ENCODE data around the gene SPRR2G.
"Not testable (repeated sequence)": the region's sequence is repeated elsewhere in the genome, so short reads cannot be mapped to it uniquely, and the experiment has no call there.

SPRR2G gene

DNA sequence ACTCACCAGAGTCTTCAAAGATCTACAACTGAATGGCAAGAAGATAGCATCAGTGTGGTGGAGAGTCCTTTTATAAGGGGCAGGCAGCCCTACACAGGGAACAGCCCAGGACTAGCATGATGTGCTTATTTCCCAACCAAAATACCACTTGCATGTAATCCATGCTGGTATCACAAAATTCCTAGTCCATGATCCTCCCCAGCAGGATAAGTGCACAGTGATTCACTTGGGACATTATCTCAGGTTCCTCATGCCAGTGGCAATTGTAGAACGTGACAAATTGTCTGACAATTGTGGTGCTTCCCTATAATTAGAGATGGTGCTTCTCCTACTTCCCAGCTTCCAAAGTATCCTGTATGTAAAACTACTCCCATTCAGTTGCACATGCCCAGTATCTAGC, at the start of gene SPRR2G:
SPRR2G (minus strand) TSS at position 45 of the 400 bp plus-strand sequence. CDS start 780 bp downstream, outside the sequence.
- DNase-seq, result no peak

DNA sequence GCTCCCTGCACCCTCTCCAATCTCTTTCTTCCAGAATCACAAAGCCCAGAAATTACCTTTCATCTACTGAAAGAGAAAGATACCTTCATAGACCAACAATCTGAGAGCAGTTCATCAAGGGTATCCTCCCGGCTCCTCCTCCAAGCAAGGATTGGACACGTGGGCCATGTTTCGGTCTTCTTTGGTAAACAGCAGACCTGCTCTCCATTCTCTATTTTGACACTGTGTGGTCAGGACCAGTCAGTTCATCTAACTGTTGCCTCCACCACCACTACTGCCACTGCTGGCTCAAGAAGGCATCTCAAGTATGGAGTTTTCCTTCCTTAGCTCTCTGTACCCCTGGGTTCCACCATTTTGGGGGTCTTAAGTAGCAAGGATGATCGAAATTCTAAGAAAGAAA, 44.5 kb upstream of the SPRR2G start:
- no peak for DNase-seq

DNA sequence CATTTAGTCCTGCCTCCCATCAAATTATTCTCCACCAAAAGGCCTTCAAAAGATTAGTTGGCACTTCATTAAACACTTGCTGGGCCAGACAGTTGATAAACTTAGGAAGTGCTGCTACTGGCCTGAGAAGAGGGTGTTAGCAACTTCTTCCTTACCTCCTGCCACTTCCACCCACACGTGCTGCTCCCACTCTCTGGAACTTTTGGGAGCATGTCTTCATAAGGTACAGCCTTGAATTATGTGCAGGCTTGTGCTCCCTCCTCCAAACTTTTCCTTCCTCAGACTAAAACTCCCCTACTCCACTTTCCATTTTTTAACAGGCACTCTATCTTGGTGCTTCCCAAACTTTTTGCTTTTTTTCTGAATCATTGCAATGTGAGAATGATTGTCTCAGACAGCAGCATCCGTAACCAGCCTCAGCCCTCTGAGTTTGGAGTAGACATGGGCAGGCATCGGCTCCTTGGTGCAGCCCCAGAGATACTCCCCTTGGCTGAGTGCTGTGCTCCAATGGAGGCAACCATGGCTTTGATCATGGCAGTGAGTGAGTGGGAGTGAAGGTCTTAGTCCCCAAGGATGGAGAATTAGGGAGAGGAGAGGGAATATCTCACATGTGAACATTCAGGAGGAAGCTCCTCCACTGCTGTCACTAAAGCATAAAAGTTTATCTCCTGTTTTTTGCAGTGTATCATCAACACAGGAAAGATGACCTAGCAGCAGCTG, 43.8 kb upstream of the SPRR2G start:
- DNase-seq, result no peak

DNA sequence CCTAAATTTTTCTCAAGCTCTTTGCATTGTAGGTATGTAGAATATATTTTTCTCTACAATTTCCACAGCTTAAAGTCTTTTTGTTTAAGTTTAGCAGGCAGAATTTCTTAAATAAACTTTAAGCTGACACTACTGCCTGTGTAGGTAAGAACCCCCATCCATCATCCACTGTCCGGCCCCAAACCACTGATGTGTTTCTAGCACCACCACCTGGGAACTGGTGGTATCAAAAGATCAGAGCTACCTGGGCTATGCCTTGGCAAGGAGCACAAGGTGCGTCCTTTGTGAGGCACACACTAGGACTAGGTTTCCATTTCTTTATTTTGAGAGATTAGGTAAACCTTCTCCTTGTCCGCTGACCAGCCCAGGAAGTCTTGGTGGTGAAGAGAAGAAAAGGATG, 42.0 kb upstream of the SPRR2G start:
- DNase-seq, result no peak

DNA sequence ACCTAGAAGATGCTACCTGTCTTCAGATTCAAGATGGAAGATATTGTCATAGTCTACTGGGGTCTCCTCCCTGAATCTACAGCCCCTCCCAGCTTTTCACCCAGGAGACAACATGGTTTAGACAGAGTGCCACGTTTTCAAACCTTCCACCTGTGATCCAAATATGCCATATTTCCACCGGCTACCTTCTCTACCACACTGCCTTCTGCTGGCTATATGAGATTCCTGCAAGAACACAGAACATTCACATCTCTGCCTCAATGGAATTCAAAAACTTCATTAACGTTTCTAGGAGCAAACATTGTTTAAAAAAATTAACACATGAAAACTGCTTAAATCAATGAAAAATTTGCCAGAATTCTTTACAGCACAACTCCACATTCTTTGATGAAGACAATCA, 39.7 kb upstream of the SPRR2G start:
- DNase-seq, result no peak

DNA sequence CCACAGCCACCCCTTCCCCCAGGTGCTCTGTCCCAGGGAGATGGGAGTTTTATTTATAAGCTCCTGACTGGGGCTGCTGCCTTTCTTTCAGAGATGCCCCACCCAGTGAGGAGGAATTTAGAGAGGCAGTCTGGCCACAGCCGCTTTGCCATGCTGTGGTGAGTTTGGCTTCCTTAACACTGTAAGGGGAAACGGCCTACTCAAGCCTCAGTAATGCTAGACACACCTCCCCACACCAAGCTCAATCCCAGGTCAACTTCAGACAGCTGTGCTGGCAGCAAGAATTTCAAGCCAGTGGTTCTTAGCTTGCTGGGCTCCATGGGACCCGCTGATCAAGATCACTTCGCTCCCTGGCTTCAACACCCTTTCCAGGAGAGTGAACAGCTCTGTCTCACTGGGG, 37.6 kb upstream of the SPRR2G start:
- DNase-seq, result not testable (repeated sequence)

DNA sequence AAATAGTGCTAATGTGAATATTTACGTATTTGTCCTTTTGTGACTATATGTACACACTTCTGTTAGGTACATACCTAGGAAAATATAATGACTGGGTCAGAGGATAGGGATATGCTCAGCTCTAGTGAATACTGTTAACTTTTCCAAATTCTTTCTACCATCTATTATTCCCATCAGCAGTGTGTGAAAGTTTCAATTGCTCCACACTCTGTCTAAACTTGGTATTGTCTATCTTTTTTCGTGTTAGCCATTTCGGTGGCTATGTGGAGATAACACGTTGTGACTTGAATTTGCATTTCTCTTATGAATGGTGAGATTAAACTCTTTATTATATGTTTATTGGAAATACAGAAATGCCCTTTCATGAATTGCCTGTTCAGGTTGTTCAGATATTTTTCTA, 29.9 kb upstream of the SPRR2G start:
- no peak for DNase-seq

DNA sequence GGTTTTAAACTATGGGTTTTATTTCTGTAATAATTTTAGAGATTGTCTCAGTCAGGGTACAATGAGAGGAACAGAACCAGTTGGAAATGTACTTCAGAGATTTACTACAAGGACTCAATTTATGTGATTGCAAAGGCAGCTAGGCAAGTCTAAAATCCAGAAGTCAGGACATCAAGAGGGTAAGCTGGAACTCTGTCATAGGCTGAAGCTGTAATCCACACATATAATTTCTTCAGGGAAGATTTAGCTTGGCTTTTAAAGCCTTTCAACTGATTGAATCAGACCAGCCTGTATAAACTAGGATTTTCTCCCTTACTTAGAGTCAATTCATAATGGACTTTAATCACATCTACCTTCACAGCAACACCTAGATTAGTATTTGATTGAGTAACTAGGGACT, 28.2 kb upstream of the SPRR2G start:
- DNase-seq, result no peak

DNA sequence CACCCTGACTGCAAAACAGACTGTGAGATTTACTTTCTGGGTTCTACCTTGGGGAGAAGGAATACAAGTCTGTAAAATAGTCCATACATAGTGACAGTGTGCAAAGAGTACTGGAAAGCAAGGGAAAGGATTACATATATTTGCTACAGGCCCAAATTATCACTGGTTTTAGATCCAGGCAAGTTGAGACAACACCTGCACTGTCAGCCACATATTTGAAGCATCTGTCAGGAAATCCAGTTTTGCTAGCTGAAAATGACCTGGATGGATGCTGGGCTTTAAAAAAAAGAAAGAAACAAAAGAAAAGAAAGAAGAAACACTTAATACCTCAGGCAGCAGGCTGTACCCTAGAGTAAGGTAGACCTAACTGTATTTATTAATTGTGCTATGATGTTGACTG, 23.9 kb upstream of the SPRR2G start:
- no peak for DNase-seq

DNA sequence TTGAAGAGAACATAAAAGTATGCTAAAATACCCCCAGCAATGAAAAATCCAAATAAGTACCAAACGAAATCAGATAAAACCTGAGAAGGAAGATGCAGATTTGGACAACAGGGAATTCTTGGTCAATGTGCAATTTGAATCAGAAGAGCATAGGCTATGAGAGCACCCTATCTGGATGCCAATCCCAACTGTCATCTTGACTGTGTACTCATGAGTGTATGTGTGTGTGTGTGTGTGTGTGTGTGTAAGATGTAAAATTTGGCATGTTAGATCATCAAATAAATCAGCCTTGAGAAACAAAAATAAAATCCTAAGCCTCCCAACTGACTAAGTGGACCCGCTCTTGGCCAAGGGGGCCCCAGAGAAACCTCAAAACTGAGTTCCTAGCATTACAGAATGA, 18.0 kb upstream of the SPRR2G start:
- no peak for DNase-seq

DNA sequence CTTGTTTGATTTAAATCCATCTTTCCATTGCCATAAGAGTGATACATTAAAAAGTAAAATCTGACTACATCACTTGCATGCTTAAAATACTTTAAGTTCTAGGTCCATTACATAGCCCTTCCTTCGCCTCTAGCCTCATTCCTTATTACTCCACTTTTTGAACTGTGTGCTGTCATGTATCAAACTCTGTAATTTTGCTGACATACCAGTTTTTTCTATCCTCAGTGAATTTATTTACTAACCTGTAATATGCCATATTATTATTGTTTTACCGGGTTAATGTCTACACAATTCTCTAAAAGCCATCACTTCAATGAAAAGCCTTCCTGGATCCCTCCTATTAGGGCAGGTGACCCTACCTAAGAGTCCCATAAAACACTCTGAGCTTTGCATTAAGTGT, 4.9 kb upstream of the SPRR2G start:
- DNase-seq, result no peak

DNA sequence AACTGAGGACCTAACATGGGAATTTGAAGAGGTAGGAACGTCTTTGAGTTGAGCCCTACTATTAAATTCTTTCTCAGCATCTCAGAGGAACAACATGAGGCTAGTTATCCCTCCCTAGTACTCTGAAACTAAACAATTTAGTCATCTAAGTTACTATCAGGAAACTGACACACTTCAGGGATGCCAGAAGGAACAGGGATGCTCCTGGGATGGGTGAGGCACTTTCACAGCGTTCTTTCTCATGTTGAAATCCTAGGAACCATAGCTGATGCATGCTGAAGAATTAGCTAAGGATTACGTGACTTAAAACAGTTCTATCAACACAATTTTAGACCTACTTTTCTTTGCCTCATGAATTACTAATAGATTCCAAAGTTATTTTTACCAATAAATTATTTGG, 1.8 kb upstream of the SPRR2G start:
- no peak for DNase-seq

DNA sequence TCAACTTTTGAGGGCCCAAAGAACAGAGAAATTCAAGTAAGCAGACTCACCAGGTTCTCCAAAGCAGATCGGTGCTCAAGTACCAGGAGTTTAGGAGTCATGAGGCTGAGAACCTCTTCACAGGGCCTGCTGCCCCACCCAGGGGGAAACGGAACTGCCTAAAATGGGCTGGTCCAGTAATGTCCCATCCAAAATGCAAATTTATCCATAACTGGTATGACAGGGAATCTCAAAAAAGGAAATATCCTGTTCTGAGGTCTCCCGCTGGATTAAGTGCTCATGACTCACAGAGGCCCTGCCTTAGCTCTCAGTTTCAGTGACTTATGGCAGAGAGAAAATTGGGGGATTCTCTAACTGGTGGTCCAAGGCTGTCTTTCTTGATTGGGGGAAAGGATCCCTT, 9.3 kb downstream of the SPRR2G start:
- no peak for DNase-seq

DNA sequence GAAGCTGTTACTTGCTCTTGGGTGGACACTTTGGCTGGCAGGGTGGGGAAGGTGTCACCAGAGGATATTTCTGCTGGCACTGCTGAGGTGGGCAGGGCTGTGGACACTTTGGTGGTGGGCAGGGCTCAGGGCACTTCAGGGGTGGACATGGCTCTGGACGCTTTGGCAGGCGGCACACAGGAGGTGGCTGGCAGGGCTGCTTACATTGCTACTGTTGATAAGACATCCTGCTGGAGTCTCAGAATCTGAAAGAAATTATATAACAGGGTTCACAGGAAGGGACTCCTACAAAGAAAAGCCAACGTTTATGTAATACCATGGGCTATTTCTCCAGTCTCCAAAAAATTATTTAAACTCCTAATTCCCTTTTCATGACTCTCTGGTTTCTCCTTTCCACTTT, 10.2 kb downstream of the SPRR2G start:
- no peak for DNase-seq

DNA sequence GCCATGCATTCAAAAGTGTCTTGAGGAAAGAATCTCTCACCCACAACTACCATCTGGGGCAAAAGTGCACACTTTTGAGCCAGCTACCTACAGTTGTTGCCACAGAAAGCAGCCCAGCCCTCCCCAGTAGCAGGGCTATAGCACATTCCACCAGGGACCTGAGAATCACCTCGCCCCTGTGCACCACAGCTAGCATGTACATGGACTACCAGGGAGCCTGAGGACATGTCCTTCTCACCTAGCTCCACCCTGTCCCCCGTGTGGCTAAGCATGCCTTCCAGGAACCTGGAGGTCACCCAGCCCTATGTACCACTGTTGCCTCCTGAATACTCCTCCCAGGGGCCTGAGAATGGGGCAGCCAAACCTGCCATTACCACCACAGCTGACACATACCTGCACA, 16.9 kb downstream of the SPRR2G start:
- no peak for DNase-seq

DNA sequence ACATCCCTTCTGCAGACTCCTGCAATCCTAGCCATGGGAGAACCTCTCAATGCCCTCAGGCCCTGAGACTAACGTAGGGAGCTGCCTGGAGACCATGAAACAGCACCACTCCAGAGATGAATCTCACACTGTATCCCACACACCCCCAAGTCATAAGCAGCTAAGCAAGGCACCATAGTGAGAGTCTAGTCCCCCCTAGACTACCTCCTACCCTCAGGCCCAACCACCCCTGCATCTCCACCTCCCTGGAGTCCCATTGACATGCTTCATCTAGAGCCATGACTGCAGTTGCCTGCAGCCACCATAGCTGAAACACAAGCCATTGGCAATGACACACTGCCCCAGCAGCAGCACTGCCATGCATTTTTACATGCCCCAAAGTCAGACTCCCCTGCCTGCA, 17.4 kb downstream of the SPRR2G start:
- DNase-seq, result no peak

DNA sequence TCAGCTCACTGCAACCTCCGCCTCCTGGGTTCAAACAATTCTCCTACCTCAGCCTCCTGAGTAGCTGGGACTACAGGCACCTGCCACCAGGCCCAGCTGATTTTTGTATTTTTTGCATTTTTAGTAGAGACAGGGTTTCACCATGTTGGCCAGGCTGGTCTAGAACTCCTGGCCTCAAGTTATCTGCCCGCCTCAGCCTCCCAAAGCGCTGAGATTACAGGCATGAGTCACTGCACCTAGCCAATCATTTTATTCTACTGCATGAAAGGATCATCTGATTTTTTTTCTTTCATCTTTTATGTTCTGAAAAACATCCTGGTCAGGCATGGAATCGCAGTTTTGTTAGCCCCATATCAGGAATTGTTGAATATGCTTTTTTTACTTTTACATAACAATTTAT, 22.0 kb downstream of the SPRR2G start:
- DNase-seq, result not testable (repeated sequence)

DNA sequence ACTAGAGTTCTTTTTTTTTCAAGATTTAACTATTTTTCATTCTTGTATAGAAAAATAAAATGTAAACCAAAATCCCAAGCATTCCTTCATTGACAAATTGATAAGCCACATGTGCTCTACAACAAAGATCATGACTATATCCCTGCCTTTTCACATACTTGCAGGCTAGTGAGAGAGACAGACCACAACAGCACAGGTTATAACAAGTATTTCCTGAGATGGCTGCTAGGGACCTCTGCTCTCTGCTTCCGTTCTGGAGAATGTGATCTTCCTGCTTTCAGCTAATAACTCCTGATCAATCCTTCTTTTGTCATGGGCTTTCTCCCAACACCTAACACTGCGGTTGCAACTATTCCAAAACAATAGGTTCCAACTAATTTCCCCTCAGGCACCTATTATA, 23.4 kb downstream of the SPRR2G start:
- DNase-seq, result no peak

DNA sequence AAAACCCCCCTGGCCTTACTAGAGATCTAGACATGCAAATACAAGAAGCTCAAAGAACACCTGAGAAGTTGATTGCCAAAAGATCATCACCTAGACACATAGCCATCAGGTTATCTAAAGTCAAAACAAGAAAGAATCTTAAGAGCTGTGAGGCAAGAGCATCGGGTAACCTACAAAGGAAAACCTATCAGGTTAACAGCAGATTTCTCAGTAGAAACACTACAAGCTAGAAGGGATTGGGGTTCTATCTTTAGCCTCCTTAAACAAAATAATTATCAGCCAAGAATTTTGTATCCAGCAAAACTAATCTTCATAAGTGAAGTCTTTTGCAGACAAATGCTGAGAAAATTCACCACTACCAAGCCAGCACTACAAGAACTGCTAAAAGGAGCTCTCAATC, 25.2 kb downstream of the SPRR2G start:
- DNase-seq, result no peak

DNA sequence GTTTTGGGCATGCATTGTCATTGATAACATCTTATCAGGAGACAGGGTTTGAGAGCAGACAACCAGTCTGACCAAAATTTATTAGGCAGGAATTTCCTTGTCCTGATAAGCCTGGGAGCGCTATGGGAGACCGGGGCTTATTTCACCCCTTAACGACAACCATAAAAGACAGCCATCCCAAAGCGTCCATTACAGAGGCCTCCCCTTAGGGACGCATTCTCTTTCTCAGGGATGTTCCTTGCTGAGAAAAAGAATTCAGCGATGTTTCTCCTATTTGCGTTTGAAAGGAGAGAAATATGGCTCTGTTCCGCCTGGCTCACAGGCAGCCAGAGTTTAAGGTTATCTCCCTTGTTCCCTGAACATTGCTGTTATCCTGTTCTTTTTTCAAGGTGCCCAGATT, 26.9 kb downstream of the SPRR2G start:
- DNase-seq, result not testable (repeated sequence)

DNA sequence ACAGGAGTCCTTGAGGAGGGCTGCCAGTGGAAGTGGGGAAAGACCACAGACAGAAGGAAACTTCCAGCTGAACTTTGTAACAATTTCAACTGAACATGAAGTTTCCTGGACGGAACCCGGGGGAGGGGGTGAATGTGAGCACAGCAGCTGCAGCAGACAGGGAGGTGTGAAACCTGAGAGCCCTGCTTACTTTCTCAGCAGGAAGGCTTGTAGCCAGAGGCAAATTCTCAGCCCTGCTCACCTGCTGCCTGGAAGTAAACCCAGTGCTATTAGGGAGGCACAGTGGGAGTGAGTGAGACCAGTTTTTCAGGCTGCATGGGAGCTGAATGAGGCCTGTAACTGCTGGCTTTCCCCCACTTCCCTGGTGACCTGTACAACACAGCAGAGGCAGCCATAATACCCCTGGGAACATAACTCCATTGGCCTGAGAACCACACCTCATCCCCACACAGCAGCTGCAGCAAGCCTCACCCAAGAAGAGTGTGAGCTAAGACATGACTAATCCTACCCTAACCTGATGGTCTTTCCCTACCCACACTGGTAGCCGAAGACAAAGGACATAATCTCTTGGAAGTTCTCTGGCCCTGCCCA, 27.8 kb downstream of the SPRR2G start:
- peak; percentile 64 for DNase-seq

DNA sequence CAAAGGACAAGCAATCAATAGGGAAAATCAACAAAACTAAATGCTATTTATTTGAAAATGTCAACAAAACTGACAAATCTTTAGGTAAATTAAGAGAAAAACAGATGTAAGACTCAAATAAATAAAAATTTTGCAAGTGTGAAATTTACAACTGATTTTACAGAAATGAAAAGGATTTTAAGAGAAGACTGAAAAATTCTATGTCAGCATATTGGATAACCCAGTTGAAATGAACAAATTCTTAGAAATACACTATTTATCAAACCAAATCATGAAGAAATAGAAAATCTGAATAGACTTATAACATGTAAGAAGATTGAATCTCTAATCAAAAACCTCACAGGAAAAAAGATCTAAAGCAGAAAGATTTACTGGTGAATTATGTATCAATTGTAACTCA, 29.7 kb downstream of the SPRR2G start:
- no peak for DNase-seq

DNA sequence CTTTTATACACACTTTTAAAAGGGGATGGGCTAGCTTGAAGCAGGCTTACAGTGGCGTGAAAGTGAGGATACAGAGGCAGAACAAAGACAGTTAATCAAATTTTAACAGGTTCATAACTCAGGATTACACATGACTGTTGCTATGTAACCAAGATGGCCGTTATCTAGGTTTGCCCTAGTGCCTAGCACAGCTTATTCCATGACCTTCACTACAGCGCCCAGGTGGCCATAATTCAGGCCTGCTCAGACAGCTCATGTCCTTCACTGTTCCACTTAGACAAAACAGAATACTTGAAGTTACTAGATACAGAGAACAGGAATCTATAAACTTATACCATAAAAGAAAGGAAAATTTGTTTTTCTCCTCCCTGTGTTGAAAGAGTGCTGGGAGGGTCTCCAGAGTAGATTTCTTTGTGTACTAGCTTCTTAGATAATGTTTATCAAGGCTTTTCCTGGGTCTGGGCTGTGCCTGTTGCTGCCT, 31.2 kb downstream of the SPRR2G start:
- DNase-seq, result peak; percentile 4

DNA sequence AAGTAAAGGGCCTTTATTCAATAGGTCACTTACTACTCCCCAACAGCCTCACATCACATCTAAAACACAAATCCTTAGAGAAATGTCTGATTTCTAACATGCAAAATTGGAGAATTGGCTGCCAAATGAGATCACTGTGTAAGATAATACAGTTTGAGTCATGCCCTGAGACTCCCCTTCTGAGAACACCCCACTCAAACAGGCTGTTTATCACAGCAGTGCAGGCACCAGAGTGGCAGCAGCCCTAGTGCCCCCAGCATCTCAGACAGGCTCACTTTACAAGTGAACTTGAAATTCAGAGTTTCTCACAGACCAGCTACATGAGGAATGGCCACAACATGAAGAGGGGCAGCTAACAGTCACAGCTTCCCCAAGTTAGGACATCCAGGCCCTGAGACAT, 35.4 kb downstream of the SPRR2G start:
- DNase-seq, result not testable (repeated sequence)

DNA sequence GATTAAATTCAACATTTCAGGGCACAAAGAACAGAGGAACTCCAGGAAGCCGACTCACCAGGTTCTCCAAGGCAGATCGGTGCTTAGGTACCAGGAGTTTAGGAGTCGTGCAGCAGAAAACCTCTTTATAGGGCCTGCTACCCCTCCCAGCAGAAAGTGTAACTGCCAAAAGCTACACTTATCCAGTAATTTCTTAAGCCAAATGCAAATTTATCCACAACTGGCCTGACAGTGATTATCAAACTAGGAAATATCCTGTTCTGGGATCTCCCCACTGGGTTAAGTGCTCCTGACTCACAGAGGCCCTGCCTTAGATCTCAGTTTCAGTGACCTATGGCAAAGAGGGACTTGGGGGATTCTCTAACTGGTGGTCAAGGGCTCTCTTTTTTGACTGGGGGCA, 37.3 kb downstream of the SPRR2G start, which contains the start of gene SPRR2F:
SPRR2F (minus strand) TSS at position 101 of the 400 bp plus-strand sequence. CDS start 783 bp downstream, outside the sequence.
- no peak for DNase-seq

Data from NCI-H226 (cell line).